Ovary (tissue), 9 donors: ENCODE data around the gene CAMTA1. TPM values are rescaled to one million over a fixed set of nuclear protein-coding genes. Genes with fewer than 3 reads are reported as not detected.

Experiments
- DNase-seq, 5 donors: peaks; one replicate each; pipeline ENCODE4 v3.0.0-alpha.2; 2019 to 2020
- H3K27ac ChIP-seq, 2 donors: fragments of 200-600 bp; one replicate each; pipeline versions ENCODE4 v1.5.1 to v1.8.0; 2019 to 2022
- H3K27me3 ChIP-seq: fragments of 200-600 bp; one replicate; pipeline ENCODE4 v1.8.0; 2022
- H3K36me3 ChIP-seq: fragments of 200-600 bp; sonication (generic); one replicate; pipeline ENCODE4 v1.5.1; 2019
- H3K4me1 ChIP-seq: one replicate; pipeline ENCODE4 v1.8.1; 2013; ENCODE audit warnings: mild to moderate bottlenecking, moderate library complexity; ENCODE audit not compliant: insufficient read depth
- H3K4me3 ChIP-seq: fragments of 200-600 bp; sonication (generic); one replicate; pipeline ENCODE4 v1.5.1; 2017
- H3K9me3 ChIP-seq, 2 donors: fragments of 200-600 bp in 1 of 2; sonication (generic) in 1 of 2; one replicate each; pipeline versions ENCODE4 v1.5.1 to v1.8.1; 2013 to 2019; ENCODE audit warnings: mild to moderate bottlenecking in 1 of 2, moderate library complexity in 1 of 2
- EP300 ChIP-seq: sonication (generic); formaldehyde crosslinking; IDR thresholded peaks from one replicate; pipeline ENCODE4 v1.6.1; 2017; ENCODE audit warnings: antibody characterized with exemption
- POLR2A ChIP-seq: fragments of 450-650 bp; IDR thresholded peaks from one replicate; pipeline ENCODE4 v1.6.1; 2017; ENCODE audit warnings: antibody characterized with exemption, mild to moderate bottlenecking, moderate library complexity
- WGBS, 3 donors: extraction: QIAGEN DNeasy Blood & Tissue Kit in 1 of 3; methylation state at CpG; one replicate each; pipeline versions ENCODE4 v1.1.5 to v1.1.7; 2013 to 2017; 5-methylcytosine and 5-hydroxymethylcytosine counted together
- intact Hi-C, 4 donors: fragments of 100-400 bp; cut with DNase I; formaldehyde crosslinking; loops; one replicate each; pipeline versions ENCODE4 v1.11.0 to v1.15.1; 2022 to 2023
- polyA plus RNA-seq, 2 donors: library from polyadenylated mRNA; stranded (reverse); fragments of 200-250 nt in 1 of 2; fragments of 350-450 nt in 1 of 2; fragmentation: Illumina TruSeq in 1 of 2; extraction: RNeasy Lipid Tissue Mini Kit (QIAGEN cat#74804) in 1 of 2; gene quantifications; one replicate each; pipeline ENCODE4 v1.2.3, GENCODE V29; 2013 to 2014
- total RNA-seq, 7 donors: library from RNA; depleted of rRNA in 2 of 7; stranded (reverse); fragments of >200 nt in 2 of 7; fragmentation: NEBNext Ultra II Directional in 3 of 7; extraction: Animal tissue kit (Norgen Biotek cat#: 25700) in 3 of 7; gene quantifications; one replicate each; pipeline versions ENCODE4 v1.1.0 to v1.2.4, GENCODE V29; 2016 to 2023
- TF ChIP-seq, protein P1 (sequence below), 3 donors: fragments of 450-650 bp in 2 of 3; fragments of 200-600 bp in 1 of 3; IDR thresholded peaks; one replicate each; pipeline versions ENCODE4 v1.5.1 to v1.8.0; 2016 to 2022; ENCODE audit warnings: antibody characterized with exemption in 3 of 3, mild to moderate bottlenecking in 1 of 3
- donor health status: DM: no; HTN: no; CAD: no; lungs with moderate emphysema.
- donor health status: DM: no; HTN: no; CAD: no.
- donor health status: Bipolar disorder and iron deficiency.
- donor health status: DM: yes; HTN: yes; CAD: no.
- donor health status: DM: no; HTN: no; CAD: no.
- donor health status: DM: yes; HTN: yes; CAD: no.

Gene CAMTA1
- total and polyA plus RNA-seq, 9 donors, result 51.1 to 150 (median 67.4) TPM

DNA sequence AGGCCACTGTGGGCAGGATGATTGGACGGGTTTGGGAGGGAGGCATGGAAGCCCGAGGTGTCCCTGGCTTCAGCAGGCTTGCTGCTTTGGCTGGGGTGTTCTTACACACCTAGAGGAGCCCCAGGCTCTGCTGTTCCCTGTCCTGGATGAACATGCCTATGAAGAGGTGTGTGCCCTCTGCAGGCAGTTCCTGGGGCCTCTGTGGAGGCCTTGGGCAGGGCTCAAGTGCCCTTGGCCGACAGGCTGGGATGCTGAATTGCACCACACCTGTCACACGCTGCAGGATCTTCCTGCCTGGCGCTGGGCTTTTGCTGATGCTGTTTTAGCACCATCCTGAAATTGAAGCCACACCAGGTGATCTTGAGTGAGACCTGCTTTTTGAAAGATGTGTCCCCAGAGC lies 570.8 kb downstream of the CAMTA1 start:
- Histone ChIP-seq H3K36me3 (no peaks in the 10 kb centered on the region), H3K27ac (no peak overlapping the region), H3K4me1 (peaks cover 6% of the 10 kb centered on the region), H3K9me3 (no peaks in the 10 kb centered on the region), H3K27me3 (no peaks in the 10 kb centered on the region), H3K4me3 (no peak overlapping the region)
- intact Hi-C loops, result no loop called here
- WGBS, 3 donors, result 75 to 83% (median 79%) methylated on average over 5 of the region's 5 CpGs
- DNase-seq, result no peak
- TF ChIP-seq EP300, result no peak
- TF ChIP-seq, protein P1, sequence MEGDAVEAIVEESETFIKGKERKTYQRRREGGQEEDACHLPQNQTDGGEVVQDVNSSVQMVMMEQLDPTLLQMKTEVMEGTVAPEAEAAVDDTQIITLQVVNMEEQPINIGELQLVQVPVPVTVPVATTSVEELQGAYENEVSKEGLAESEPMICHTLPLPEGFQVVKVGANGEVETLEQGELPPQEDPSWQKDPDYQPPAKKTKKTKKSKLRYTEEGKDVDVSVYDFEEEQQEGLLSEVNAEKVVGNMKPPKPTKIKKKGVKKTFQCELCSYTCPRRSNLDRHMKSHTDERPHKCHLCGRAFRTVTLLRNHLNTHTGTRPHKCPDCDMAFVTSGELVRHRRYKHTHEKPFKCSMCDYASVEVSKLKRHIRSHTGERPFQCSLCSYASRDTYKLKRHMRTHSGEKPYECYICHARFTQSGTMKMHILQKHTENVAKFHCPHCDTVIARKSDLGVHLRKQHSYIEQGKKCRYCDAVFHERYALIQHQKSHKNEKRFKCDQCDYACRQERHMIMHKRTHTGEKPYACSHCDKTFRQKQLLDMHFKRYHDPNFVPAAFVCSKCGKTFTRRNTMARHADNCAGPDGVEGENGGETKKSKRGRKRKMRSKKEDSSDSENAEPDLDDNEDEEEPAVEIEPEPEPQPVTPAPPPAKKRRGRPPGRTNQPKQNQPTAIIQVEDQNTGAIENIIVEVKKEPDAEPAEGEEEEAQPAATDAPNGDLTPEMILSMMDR (IDR thresholded peaks at IDR 0.05), result no peak
- TF ChIP-seq POLR2A, result no peak

DNA sequence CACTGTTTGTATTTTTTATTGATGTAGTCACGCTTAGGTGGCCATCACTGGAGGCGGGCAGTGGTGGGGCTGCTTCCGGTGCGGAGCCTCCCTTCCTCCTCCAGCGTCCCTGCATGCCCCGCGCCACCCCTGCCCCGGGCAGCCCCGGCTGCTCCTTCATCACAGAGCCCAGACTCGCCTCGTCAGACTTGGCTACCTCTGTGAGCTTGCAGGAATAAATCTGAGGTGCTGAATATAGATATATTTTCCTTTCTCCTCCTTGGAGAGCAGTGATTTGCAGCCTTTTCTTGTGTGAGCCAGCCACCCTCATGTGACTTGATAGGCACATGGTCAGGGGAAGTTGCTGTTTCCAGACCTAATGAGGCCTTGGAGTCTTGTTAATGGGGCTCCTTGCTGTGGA lies 573.2 kb downstream of the CAMTA1 start:
- peak in 1 of 5 donors; percentile 25 for DNase-seq
- H3K9me3 ChIP-seq, result no peaks in the 10 kb centered on the region
- TF ChIP-seq, protein P1 (IDR thresholded peaks at IDR 0.05), result no peak
- intact Hi-C loops, result no loop called here
- H3K27me3 ChIP-seq, result no peaks in the 10 kb centered on the region
- H3K27ac ChIP-seq, result no peak overlapping the region
- peaks cover 6% of the 10 kb centered on the region for H3K4me1 ChIP-seq
- no peaks in the 10 kb centered on the region for H3K36me3 ChIP-seq
- no peak overlapping the region for H3K4me3 ChIP-seq
- 21 to 31% (median 31%) methylated on average over 11 of the region's 11 CpGs for WGBS, 3 donors

DNA sequence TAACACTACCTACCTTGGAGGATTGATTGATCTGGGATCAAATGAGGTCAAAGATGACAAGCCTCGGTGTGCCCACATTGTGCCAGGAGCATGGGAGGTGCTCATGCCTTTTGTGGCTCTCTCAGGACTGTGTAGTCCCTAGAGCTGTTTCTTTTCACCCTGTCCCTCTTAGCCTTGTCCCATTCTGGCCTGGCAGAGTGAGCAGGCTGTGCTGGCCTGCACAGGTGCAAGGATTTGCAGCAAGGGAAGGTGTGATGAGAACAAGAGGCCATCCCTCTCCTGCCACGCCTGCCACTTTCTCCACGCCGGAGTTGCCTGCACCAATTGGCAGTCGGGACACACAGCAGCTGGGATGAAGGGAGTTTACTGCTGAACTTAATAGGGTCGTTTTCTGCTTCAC lies 575.3 kb downstream of the CAMTA1 start:
- intact Hi-C loops, result no loop called here
- Histone ChIP-seq H3K27me3 (no peaks in the 10 kb centered on the region), H3K36me3 (no peaks in the 10 kb centered on the region), H3K4me3 (no peak overlapping the region), H3K9me3 (no peaks in the 10 kb centered on the region), H3K4me1 (peaks cover 6% of the 10 kb centered on the region), H3K27ac (no peak overlapping the region)
- TF ChIP-seq POLR2A (no peak), EP300 (no peak)
- TF ChIP-seq, protein P1 (IDR thresholded peaks at IDR 0.05), result no peak
- no peak for DNase-seq
- 53 to 60% (median 57%) methylated on average over 6 of the region's 6 CpGs for WGBS, 3 donors

DNA sequence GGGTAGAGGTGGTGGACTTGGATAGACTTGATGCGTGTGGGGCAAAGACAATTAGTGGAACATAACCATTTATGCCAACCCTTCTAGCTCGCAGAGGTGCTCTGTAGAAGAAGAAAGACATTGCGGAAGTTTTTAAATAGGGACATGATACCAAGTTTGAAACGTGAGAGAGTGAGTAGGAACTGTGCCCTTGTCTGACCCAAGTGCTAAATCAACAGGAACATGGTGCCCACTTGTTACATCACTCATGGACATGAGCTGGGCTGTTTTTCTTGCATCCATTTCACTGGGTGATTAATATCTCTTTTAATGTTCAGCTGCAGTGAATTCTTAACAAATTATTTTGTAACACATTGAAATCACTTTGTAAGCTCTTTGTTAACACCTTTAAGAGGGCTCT lies 577.7 kb downstream of the CAMTA1 start:
- 77 to 78% (median 77%) methylated on average over 4 of the region's 4 CpGs for WGBS, 3 donors
- intact Hi-C loops, result no loop called here
- H3K9me3 ChIP-seq, result no peaks in the 10 kb centered on the region

More for the DNA sequence above, 577.7 kb downstream of the CAMTA1 start:
- no peak for TF ChIP-seq POLR2A
- TF ChIP-seq, protein P1 (IDR thresholded peaks at IDR 0.05), result no peak
- no peak for TF ChIP-seq EP300
- no peak overlapping the region for H3K4me3 ChIP-seq
- H3K36me3 ChIP-seq, result no peaks in the 10 kb centered on the region
- no peaks in the 10 kb centered on the region for H3K27me3 ChIP-seq
- H3K27ac ChIP-seq, result no peak overlapping the region
- H3K4me1 ChIP-seq, result peaks cover 6% of the 10 kb centered on the region
- DNase-seq, result no peak
